ENCODE data around the gene GPR4. TPM values are rescaled to one million over a fixed set of nuclear protein-coding genes. Genes with fewer than 3 reads are reported as not detected.

Gene GPR4
- total RNA-seq, 1 experiment from 2014 or later, result 0.48 TPM

- ATAC-seq (no peak), DNase-seq (ENCODE audit: low spot score) (no peak)
- no peak for TF ChIP-seq GTF2I (CRISPR knock-in tag; conservative IDR thresholded peaks at IDR 0.05)
- no peak for TF ChIP-seq ARID4B (CRISPR knock-in tag; IDR thresholded peaks at IDR 0.05; ENCODE audit: borderline replicate concordance)
- no peak for TF ChIP-seq CREB1 (CRISPR knock-in tag; IDR thresholded peaks at IDR 0.05)
- TF ChIP-seq ZNF532 (CRISPR knock-in tag; IDR thresholded peaks at IDR 0.05; ENCODE audit: borderline replicate concordance), result no peak
- TF ChIP-seq OVOL2 (CRISPR knock-in tag; IDR thresholded peaks at IDR 0.05; ENCODE audit: borderline replicate concordance), result no peak
- TF ChIP-seq FOXK1 (CRISPR knock-in tag; IDR thresholded peaks at IDR 0.05), result no peak
- no peak for TF ChIP-seq ETV6 (CRISPR knock-in tag; IDR thresholded peaks at IDR 0.05)
- peaks cover 1% of the 10 kb centered on the region for H3K9me3 Mint-ChIP-seq
- CTCF ChIA-PET, result interaction anchor here (0.9 to 6.2 kb wide), 2 partner anchors 28 to 78 kb away, joined by 3 to 86 read pairs; partner anchors contain the start of gene SNRPD2
- POLR2A ChIA-PET, result no interaction called here
- no peaks in the 10 kb centered on the region for H3K27me3 Mint-ChIP-seq (ENCODE audit: low read depth)
- peaks cover 37% of the 10 kb centered on the region for H3K36me3 Mint-ChIP-seq
- H3K27ac Mint-ChIP-seq, result peak overlapping the region; percentile 77
- H3K4me3 Mint-ChIP-seq, result peak overlapping the region; percentile 34
- H3K4me1 Mint-ChIP-seq, result 0 out of 2 replicates have a peak, but pooled peaks cover 7% of the 10 kb centered on the region
Measured at GRCh38 chr19:45613926-45614725, 12.1 kb upstream of the GPR4 start.

GRCh38 chr19:45608948-45609347 lies 6.9 kb upstream of the GPR4 start:
- POLR2A ChIA-PET, result no interaction called here
- DNase-seq (ENCODE audit: low spot score), result no peak
- no peak for ATAC-seq
- Mint-ChIP-seq H3K27me3 (ENCODE audit: low read depth) (peaks cover 3% of the 10 kb centered on the region), H3K9me3 (peaks cover 5% of the 10 kb centered on the region), H3K36me3 (peaks cover 33% of the 10 kb centered on the region), H3K27ac (no peak overlapping the region), H3K4me3 (no peak overlapping the region), H3K4me1 (peaks cover 6% of the 10 kb centered on the region; the same call in 1 of the 2 replicates)
- CTCF ChIA-PET, result interaction anchor here (1.5 to 5.5 kb wide), 2 partner anchors 34 to 62 kb away, joined by 3 to 127 read pairs; no protein-coding TSS in a partner anchor
- TF ChIP-seq ZNF317 (CRISPR knock-in tag; IDR thresholded peaks at IDR 0.05; ENCODE audit: borderline replicate concordance, low read depth) (no peak), HMGXB4 (CRISPR knock-in tag; IDR thresholded peaks at IDR 0.05) (no peak), ATF6 (CRISPR knock-in tag; IDR thresholded peaks at IDR 0.05) (no peak), ZNF263 (CRISPR knock-in tag; IDR thresholded peaks at IDR 0.05; ENCODE audit: low read depth) (no peak), CREB1 (CRISPR knock-in tag; IDR thresholded peaks at IDR 0.05) (no peak), CREM (CRISPR knock-in tag; IDR thresholded peaks at IDR 0.05) (no peak), ATF2 (CRISPR knock-in tag; IDR thresholded peaks at IDR 0.05; ENCODE audit: borderline replicate concordance, low read depth) (no peak), JUN (CRISPR knock-in tag; IDR thresholded peaks at IDR 0.05) (no peak), AFF4 (CRISPR knock-in tag; IDR thresholded peaks at IDR 0.05; ENCODE audit: borderline replicate concordance) (no peak)
